HG03520 (cell line): ENCODE measurements around the gene ZNF536.
"Not testable (repeated sequence)": the region's sequence is repeated elsewhere in the genome, so short reads cannot be mapped to it uniquely, and the experiment has no call there.

ENCODE experiments used
- ATAC-seq: cut with Tn5 transposase; IDR thresholded peaks from one replicate; pipeline ENCODE4 v1.9.1; 2021; ENCODE audit warnings: mild to moderate bottlenecking, moderate library complexity; ENCODE audit not compliant: unreplicated experiment

ZNF536 gene

GRCh38 chr19:30340771-30341561 lies 31.2 kb upstream of the ZNF536 start:
- no peak for ATAC-seq

- no peak for ATAC-seq
Observed at GRCh38 chr19:30341611-30342201, 30.5 kb upstream of the ZNF536 start.

GRCh38 chr19:30342901-30343300 lies 29.3 kb upstream of the ZNF536 start:
- ATAC-seq: no peak

GRCh38 chr19:30344446-30345425 lies 27.4 kb upstream of the ZNF536 start:
- no peak for ATAC-seq

- no peak for ATAC-seq
Observed at GRCh38 chr19:30345686-30346085, 26.5 kb upstream of the ZNF536 start.

GRCh38 chr19:30346468-30346867 lies 25.7 kb upstream of the ZNF536 start:
- not testable (repeated sequence) for ATAC-seq

GRCh38 chr19:30349131-30349730 lies 23.0 kb upstream of the ZNF536 start:
- no peak for ATAC-seq

- ATAC-seq: no peak
Observed at GRCh38 chr19:30350692-30351663, 21.2 kb upstream of the ZNF536 start.

- no peak for ATAC-seq
Observed at GRCh38 chr19:30351774-30352173, 20.4 kb upstream of the ZNF536 start.

GRCh38 chr19:30353394-30353945 lies 18.7 kb upstream of the ZNF536 start:
- ATAC-seq: no peak

- no peak for ATAC-seq
Observed at GRCh38 chr19:30355586-30355985, 16.6 kb upstream of the ZNF536 start.

GRCh38 chr19:30356951-30357579 lies 15.1 kb upstream of the ZNF536 start:
- ATAC-seq: no peak

- ATAC-seq: no peak
Observed at GRCh38 chr19:30357580-30357954, 14.6 kb upstream of the ZNF536 start.

- ATAC-seq: no peak
Observed at GRCh38 chr19:30358319-30358718, 13.9 kb upstream of the ZNF536 start.

- ATAC-seq: no peak
Observed at GRCh38 chr19:30358821-30359580, 13.2 kb upstream of the ZNF536 start.

- no peak for ATAC-seq
Observed at GRCh38 chr19:30359936-30360335, 12.2 kb upstream of the ZNF536 start.

- ATAC-seq: no peak
Observed at GRCh38 chr19:30360376-30361106, 11.6 kb upstream of the ZNF536 start.

- ATAC-seq: no peak
Observed at GRCh38 chr19:30361107-30361447, 11.1 kb upstream of the ZNF536 start.
